Erythroblast (primary cell): ENCODE measurements around the gene TMEM115.

Experiments
- GATA1 ChIP-seq: IDR thresholded peaks from 2 replicates; pipeline ENCODE4 v1.6.1; 2011; ENCODE audit warnings: low read depth, mild to moderate bottlenecking, control low read depth, low read length, moderate library complexity
- POLR2A ChIP-seq: IDR thresholded peaks from 2 replicates; pipeline ENCODE4 v1.6.1; 2011; ENCODE audit warnings: mild to moderate bottlenecking, low read length

DNA sequence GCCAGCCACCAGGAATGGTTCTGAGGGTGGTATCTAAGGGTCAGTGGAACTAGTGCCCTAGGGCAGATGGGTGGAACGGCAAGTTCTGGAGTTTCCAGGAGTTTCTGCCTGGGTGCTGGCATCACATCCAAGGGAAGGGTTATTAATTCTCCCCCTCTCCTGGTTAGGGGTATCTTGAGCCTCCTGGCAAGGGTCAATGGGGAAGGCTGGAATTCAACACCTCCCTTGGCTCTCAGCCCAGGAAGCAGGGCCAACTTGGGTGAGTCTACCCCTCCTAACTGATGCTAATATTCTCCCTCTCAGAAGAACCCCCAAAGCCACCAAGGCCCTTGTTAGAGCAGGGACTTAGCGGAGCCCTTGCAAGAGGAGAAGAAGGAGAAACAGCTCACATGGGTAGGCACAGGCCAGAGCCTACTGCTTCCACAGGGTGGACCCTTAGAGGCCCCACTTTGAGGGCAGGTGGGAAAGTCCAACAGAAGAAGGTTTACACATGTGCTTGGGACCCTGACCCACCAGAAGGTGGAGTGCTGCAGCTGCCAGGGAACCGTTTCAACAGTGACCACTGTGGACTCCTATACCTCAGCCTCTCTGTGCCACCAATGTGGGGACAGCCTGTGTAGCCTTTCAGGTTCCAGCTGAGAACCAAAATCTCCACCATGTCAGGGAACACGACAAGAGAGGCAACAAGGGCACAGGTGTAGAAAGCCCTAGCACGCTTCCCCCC, 3.3 kb downstream of the TMEM115 start:
- TF ChIP-seq POLR2A = no peak
- TF ChIP-seq GATA1 = no peak
